Measurements from ENCODE around the gene FOXP4. TPM values are rescaled to one million over a fixed set of nuclear protein-coding genes. Genes with fewer than 3 reads are reported as not detected.

The FOXP4 gene
- total and polyA plus RNA-seq, 2 donors from 2014 or later, result 14.0 to 33.2 TPM

- TF ChIP-seq CTCF (IDR thresholded peaks at IDR 0.05; ENCODE audit: borderline replicate concordance, extremely low read depth, insufficient read depth), result no peak
- FAIRE-seq (no peak), DNase-seq (peak in 2 of 5 donors; percentile 34 to 37)
- H3K9me3 ChIP-seq (ENCODE audit: control insufficient read depth in 2 of 3, insufficient read depth in 1 of 3, low read length in 3 of 3), result no peaks in the 10 kb centered on the region
- no peaks in the 10 kb centered on the region for H3K36me3 ChIP-seq (ENCODE audit: control insufficient read depth in 2 of 3, insufficient read depth in 3 of 3, low read length in 3 of 3)
- no peak overlapping the region for H3K4me3 ChIP-seq (ENCODE audit: low read length in 3 of 3)
- peaks cover 3 to 8% (median 4%) of the 10 kb centered on the region in 3 donors for H3K4me1 ChIP-seq (ENCODE audit: control insufficient read depth in 2 of 3, insufficient read depth in 2 of 3, low read depth in 1 of 3, low read length in 3 of 3)
- intact Hi-C loops (cut with DNase I), result no loop called here
- H3K9ac ChIP-seq (ENCODE audit: low read length in 3 of 3), result no peak overlapping the region
- no peaks in the 10 kb centered on the region for H3K27me3 ChIP-seq (ENCODE audit: control insufficient read depth, insufficient read depth, low read length)
- H3K27ac ChIP-seq (ENCODE audit: low read depth in 2 of 2, low read length in 2 of 2), result no peak overlapping the region
Measured at GRCh38 chr6:41646026-41646795, 100.0 kb downstream of the FOXP4 start.

- intact Hi-C loops (cut with DNase I), result no loop called here
- peak in 1 of 5 donors; percentile 57 for DNase-seq
- H3K27me3 ChIP-seq (ENCODE audit: control insufficient read depth, insufficient read depth, low read length), result no peaks in the 10 kb centered on the region
- H3K27ac ChIP-seq (ENCODE audit: low read depth in 2 of 2, low read length in 2 of 2), result no peak overlapping the region
- TF ChIP-seq CTCF (IDR thresholded peaks at IDR 0.05; ENCODE audit: borderline replicate concordance, extremely low read depth, insufficient read depth), result no peak
- no peaks in the 10 kb centered on the region for H3K9me3 ChIP-seq (ENCODE audit: control insufficient read depth in 2 of 3, insufficient read depth in 1 of 3, low read length in 3 of 3)
- peaks cover 3 to 8% (median 4%) of the 10 kb centered on the region in 3 donors for H3K4me1 ChIP-seq (ENCODE audit: control insufficient read depth in 2 of 3, insufficient read depth in 2 of 3, low read depth in 1 of 3, low read length in 3 of 3)
- H3K9ac ChIP-seq (ENCODE audit: low read length in 3 of 3), result no peak overlapping the region
- no peak for FAIRE-seq
- H3K36me3 ChIP-seq (ENCODE audit: control insufficient read depth in 2 of 3, insufficient read depth in 3 of 3, low read length in 3 of 3), result no peaks in the 10 kb centered on the region
- no peak overlapping the region for H3K4me3 ChIP-seq (ENCODE audit: low read length in 3 of 3)
Measured at GRCh38 chr6:41647061-41647511, 100.9 kb downstream of the FOXP4 start.

- Histone ChIP-seq H3K27me3 (ENCODE audit: control insufficient read depth, insufficient read depth, low read length) (no peaks in the 10 kb centered on the region), H3K27ac (ENCODE audit: low read depth in 2 of 2, low read length in 2 of 2) (no peak overlapping the region), H3K36me3 (ENCODE audit: control insufficient read depth in 2 of 3, insufficient read depth in 3 of 3, low read length in 3 of 3) (no peaks in the 10 kb centered on the region), H3K4me1 (ENCODE audit: control insufficient read depth in 2 of 3, insufficient read depth in 2 of 3, low read depth in 1 of 3, low read length in 3 of 3) (peaks cover 0 to under 1% (median 0%) of the 10 kb centered on the region in 3 donors), H3K4me3 (ENCODE audit: low read length in 3 of 3) (no peak overlapping the region), H3K9ac (ENCODE audit: low read length in 3 of 3) (no peak overlapping the region), H3K9me3 (ENCODE audit: control insufficient read depth in 2 of 3, insufficient read depth in 1 of 3, low read length in 3 of 3) (no peaks in the 10 kb centered on the region)
- intact Hi-C loops (cut with DNase I), result no loop called here
- FAIRE-seq, result no peak
- no peak for TF ChIP-seq CTCF (IDR thresholded peaks at IDR 0.05; ENCODE audit: borderline replicate concordance, extremely low read depth, insufficient read depth)
- DNase-seq, result peak in 1 of 5 donors; percentile 36
Measured at GRCh38 chr6:41648070-41648585, 101.9 kb downstream of the FOXP4 start.

Measured in kidney (tissue), 14 donors.